Chondrocyte (in vitro differentiated cells): ENCODE data around the gene APBB2. TPM values are rescaled to one million over a fixed set of nuclear protein-coding genes. Genes with fewer than 3 reads are reported as not detected.

Source experiments
- DNase-seq: peaks from one replicate; pipeline ENCODE4 v3.0.0; 2021; ENCODE audit warnings: mixed read lengths, low spot score
- H3K27ac Mint-ChIP-seq: one replicate; pipeline ENCODE4 v1.8.0; 2021; ENCODE audit warnings: mild to moderate bottlenecking, moderate library complexity, mixed read lengths; ENCODE audit not compliant: unreplicated experiment
- H3K27me3 Mint-ChIP-seq: 2 replicates; pipeline ENCODE4 v1.8.0; 2021; ENCODE audit warnings: low read depth, mixed read lengths
- H3K36me3 Mint-ChIP-seq: 2 replicates; pipeline ENCODE4 v1.8.0; 2021; ENCODE audit warnings: low read depth, mixed read lengths
- H3K4me1 Mint-ChIP-seq: 2 replicates; pipeline ENCODE4 v1.8.0; 2021; ENCODE audit warnings: low read depth, mild to moderate bottlenecking, mixed read lengths
- H3K4me3 Mint-ChIP-seq: one replicate; pipeline ENCODE4 v1.8.0; 2021; ENCODE audit warnings: mild to moderate bottlenecking, moderate library complexity, mixed read lengths; ENCODE audit not compliant: unreplicated experiment
- H3K9me3 Mint-ChIP-seq: 2 replicates; pipeline ENCODE4 v1.8.0; 2021; ENCODE audit warnings: low read depth, mixed read lengths
- total RNA-seq: library from RNA; stranded (reverse); gene quantifications from 3 replicates; pipeline ENCODE4 v1.2.1, GENCODE V29; 2021
- TF ChIP-seq, protein P1 (sequence below): fragments of 200-600 bp; sonication (generic); IDR thresholded peaks from 2 replicates; pipeline ENCODE4 v1.5.0; 2021; ENCODE audit warnings: antibody characterized with exemption, mild to moderate bottlenecking, moderate library complexity

APBB2 gene
- total RNA-seq, 1 donor from 2014 or later: 119 TPM

GRCh38 chr4:40948014-40948413 is 266.3 kb downstream of the APBB2 start:
- no peaks in the 10 kb centered on the region for H3K9me3 Mint-ChIP-seq
- H3K36me3 Mint-ChIP-seq: peaks cover 10% of the 10 kb centered on the region
- TF ChIP-seq, protein P1, sequence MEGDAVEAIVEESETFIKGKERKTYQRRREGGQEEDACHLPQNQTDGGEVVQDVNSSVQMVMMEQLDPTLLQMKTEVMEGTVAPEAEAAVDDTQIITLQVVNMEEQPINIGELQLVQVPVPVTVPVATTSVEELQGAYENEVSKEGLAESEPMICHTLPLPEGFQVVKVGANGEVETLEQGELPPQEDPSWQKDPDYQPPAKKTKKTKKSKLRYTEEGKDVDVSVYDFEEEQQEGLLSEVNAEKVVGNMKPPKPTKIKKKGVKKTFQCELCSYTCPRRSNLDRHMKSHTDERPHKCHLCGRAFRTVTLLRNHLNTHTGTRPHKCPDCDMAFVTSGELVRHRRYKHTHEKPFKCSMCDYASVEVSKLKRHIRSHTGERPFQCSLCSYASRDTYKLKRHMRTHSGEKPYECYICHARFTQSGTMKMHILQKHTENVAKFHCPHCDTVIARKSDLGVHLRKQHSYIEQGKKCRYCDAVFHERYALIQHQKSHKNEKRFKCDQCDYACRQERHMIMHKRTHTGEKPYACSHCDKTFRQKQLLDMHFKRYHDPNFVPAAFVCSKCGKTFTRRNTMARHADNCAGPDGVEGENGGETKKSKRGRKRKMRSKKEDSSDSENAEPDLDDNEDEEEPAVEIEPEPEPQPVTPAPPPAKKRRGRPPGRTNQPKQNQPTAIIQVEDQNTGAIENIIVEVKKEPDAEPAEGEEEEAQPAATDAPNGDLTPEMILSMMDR: no peak
- no peak overlapping the region for H3K4me3 Mint-ChIP-seq
- H3K27me3 Mint-ChIP-seq: no peaks in the 10 kb centered on the region
- DNase-seq: no peak
- peaks cover 44% of the 10 kb centered on the region for H3K4me1 Mint-ChIP-seq
- peak overlapping the region; percentile 22 for H3K27ac Mint-ChIP-seq

DNA sequence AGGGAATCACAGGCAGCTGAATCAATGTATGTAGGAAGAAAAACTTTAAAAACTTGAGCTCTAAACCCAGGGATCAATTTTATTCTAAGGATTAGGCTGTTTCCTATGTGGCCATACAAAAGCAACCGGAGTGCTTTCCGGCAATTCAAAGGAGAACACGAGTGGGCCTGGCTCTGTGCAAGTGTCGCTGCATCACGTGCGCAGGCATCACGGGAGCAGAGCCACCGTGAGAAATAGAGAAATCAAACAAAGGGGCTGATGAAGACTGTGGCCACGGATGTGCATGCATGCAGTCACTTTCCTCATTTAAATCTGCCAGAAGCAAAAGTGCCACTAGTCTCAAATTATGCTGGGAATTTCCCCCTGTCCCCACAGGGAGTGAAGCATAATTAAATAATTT is 267.7 kb downstream of the APBB2 start:
- Mint-ChIP-seq H3K4me3 (no peak overlapping the region), H3K27me3 (no peaks in the 10 kb centered on the region), H3K4me1 (peaks cover 48% of the 10 kb centered on the region), H3K27ac (peak overlapping the region; percentile 56), H3K36me3 (peaks cover 15% of the 10 kb centered on the region), H3K9me3 (no peaks in the 10 kb centered on the region)
- TF ChIP-seq, protein P1: no peak
- no peak for DNase-seq

- Mint-ChIP-seq H3K27ac (peak overlapping the region; percentile 41), H3K27me3 (no peaks in the 10 kb centered on the region), H3K36me3 (peaks cover 25% of the 10 kb centered on the region), H3K4me1 (peaks cover 49% of the 10 kb centered on the region), H3K4me3 (no peak overlapping the region), H3K9me3 (no peaks in the 10 kb centered on the region)
- no peak for DNase-seq
- TF ChIP-seq, protein P1: no peak
Observed at GRCh38 chr4:40940756-40941155, 273.6 kb downstream of the APBB2 start.

DNA sequence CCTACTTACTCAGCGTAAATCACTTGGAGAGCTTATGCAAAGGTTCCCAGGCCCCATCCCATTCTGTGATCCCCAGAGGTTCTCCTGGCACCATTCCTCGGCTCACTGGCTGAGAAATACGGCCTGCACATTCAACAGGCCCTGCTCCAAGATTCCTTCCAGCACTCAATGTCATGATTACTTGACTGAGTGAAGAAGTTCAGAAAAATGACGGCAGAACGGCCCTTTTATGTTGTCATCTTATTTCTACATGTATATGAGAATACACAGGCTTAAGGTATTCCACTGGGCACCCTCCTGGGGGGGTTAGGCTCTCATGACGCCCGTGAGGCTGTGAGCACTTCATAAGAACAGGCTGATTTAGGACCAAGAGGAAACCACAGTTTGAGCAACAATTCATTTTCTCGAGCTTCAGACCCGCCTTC is 274.0 kb downstream of the APBB2 start:
- Mint-ChIP-seq H3K4me3 (no peak overlapping the region), H3K4me1 (peaks cover 49% of the 10 kb centered on the region), H3K36me3 (peaks cover 26% of the 10 kb centered on the region), H3K27me3 (no peaks in the 10 kb centered on the region), H3K9me3 (no peaks in the 10 kb centered on the region), H3K27ac (peak overlapping the region; percentile 41)
- TF ChIP-seq, protein P1: no peak
- no peak for DNase-seq

- no peaks in the 10 kb centered on the region for H3K9me3 Mint-ChIP-seq
- no peak overlapping the region for H3K27ac Mint-ChIP-seq
- H3K27me3 Mint-ChIP-seq: no peaks in the 10 kb centered on the region
- TF ChIP-seq, protein P1: no peak
- peaks cover 28% of the 10 kb centered on the region for H3K36me3 Mint-ChIP-seq
- DNase-seq: no peak
- peaks cover 49% of the 10 kb centered on the region for H3K4me1 Mint-ChIP-seq
- H3K4me3 Mint-ChIP-seq: no peak overlapping the region
Observed at GRCh38 chr4:40939856-40940255, 274.5 kb downstream of the APBB2 start.
